Measurements from ENCODE around the gene SMIM5.

SMIM5 gene

GRCh38 chr17:75666959-75667790 is 33.9 kb downstream of the SMIM5 start, which contains the start of the genes RECQL5 and SAP30BP:
Gene RECQL5 (minus strand): TSS chr17:75667154. CDS start chr17:75666557, 597 bp downstream.
Gene SAP30BP (plus strand): TSS chr17:75667338. CDS start chr17:75667373, 35 bp downstream.
- Histone ChIP-seq H3K9me3 (replicated peaks; ENCODE audit: insufficient read depth, low read length) (no peaks in the 10 kb centered on the region), H3F3A (ENCODE audit: insufficient read depth, low read length) (peaks cover 17% of the 10 kb centered on the region; the same call in 1 of the 2 replicates), H3K36me3 (replicated peaks; ENCODE audit: insufficient read depth, low read length) (peaks cover 12% of the 10 kb centered on the region), H3K27me3 (replicated peaks; ENCODE audit: insufficient read depth, low read length) (no peaks in the 10 kb centered on the region), H3K9ac (ENCODE audit: low read length) (peak within 1 kb of the TSS; percentile 84), H4K20me1 (ENCODE audit: insufficient read depth, low read length) (no peaks in the 10 kb centered on the region), H3K79me2 (ENCODE audit: low read length) (peaks cover 67% of the 10 kb centered on the region), H3K27ac (ENCODE audit: low read length) (peak within 1 kb of the TSS; percentile 47; the same call in 1 of the 2 replicates), H3K9me2 (replicated peaks; ENCODE audit: insufficient read depth, low read length) (no peaks in the 10 kb centered on the region), H3K4me3 (ENCODE audit: low read length) (peak within 1 kb of the TSS; percentile 88), H3K4me2 (ENCODE audit: low read depth, low read length) (peak within 1 kb of the TSS; percentile 85), H3K4me1 (ENCODE audit: low read length) (peaks cover 29% of the 10 kb centered on the region), H2AFZ (ENCODE audit: low read length) (peak within 1 kb of the TSS; percentile 66)
- DNase-seq: peak; percentile 98
- TF ChIP-seq EZH2phosphoT487 (IDR thresholded peaks at IDR 0.05; ENCODE audit: low read length) (no peak), EZH2 (optimal IDR thresholded peaks at IDR 0.05; ENCODE audit: low read depth, low read length) (no peak), CTCF (IDR thresholded peaks at IDR 0.05; ENCODE audit: low read length) (no peak)

GRCh38 chr17:75667825-75668224 is 34.6 kb downstream of the SMIM5 start:
- Histone ChIP-seq H3K9ac (ENCODE audit: low read length) (peak overlapping the region; percentile 84), H3K4me2 (ENCODE audit: low read depth, low read length) (peak overlapping the region; percentile 85), H3K36me3 (replicated peaks; ENCODE audit: insufficient read depth, low read length) (peaks cover 12% of the 10 kb centered on the region), H3K4me1 (ENCODE audit: low read length) (peaks cover 29% of the 10 kb centered on the region), H3K27me3 (replicated peaks; ENCODE audit: insufficient read depth, low read length) (no peaks in the 10 kb centered on the region), H3K9me3 (replicated peaks; ENCODE audit: insufficient read depth, low read length) (no peaks in the 10 kb centered on the region), H3F3A (ENCODE audit: insufficient read depth, low read length) (peaks cover 17% of the 10 kb centered on the region; the same call in 1 of the 2 replicates), H3K9me2 (replicated peaks; ENCODE audit: insufficient read depth, low read length) (no peaks in the 10 kb centered on the region), H4K20me1 (ENCODE audit: insufficient read depth, low read length) (no peaks in the 10 kb centered on the region), H2AFZ (ENCODE audit: low read length) (no peak overlapping the region), H3K4me3 (ENCODE audit: low read length) (peak overlapping the region; percentile 88), H3K79me2 (ENCODE audit: low read length) (peaks cover 70% of the 10 kb centered on the region), H3K27ac (ENCODE audit: low read length) (peak overlapping the region; percentile 47; the same call in 1 of the 2 replicates)
- no peak for DNase-seq
- TF ChIP-seq EZH2 (optimal IDR thresholded peaks at IDR 0.05; ENCODE audit: low read depth, low read length) (no peak), CTCF (IDR thresholded peaks at IDR 0.05; ENCODE audit: low read length) (no peak), EZH2phosphoT487 (IDR thresholded peaks at IDR 0.05; ENCODE audit: low read length) (no peak)

GRCh38 chr17:75668489-75668888 is 35.3 kb downstream of the SMIM5 start:
- no peaks in the 10 kb centered on the region for H3K9me2 ChIP-seq (replicated peaks; ENCODE audit: insufficient read depth, low read length)
- H2AFZ ChIP-seq (ENCODE audit: low read length): no peak overlapping the region
- H3K27ac ChIP-seq (ENCODE audit: low read length): no peak overlapping the region
- H3F3A ChIP-seq (ENCODE audit: insufficient read depth, low read length): peaks cover 17% of the 10 kb centered on the region; the same call in 1 of the 2 replicates
- no peaks in the 10 kb centered on the region for H3K27me3 ChIP-seq (replicated peaks; ENCODE audit: insufficient read depth, low read length)
- DNase-seq: no peak
- no peak for TF ChIP-seq CTCF (IDR thresholded peaks at IDR 0.05; ENCODE audit: low read length)
- TF ChIP-seq EZH2 (optimal IDR thresholded peaks at IDR 0.05; ENCODE audit: low read depth, low read length): no peak
- TF ChIP-seq EZH2phosphoT487 (IDR thresholded peaks at IDR 0.05; ENCODE audit: low read length): no peak
- peaks cover 27% of the 10 kb centered on the region for H3K4me1 ChIP-seq (ENCODE audit: low read length)
- no peaks in the 10 kb centered on the region for H4K20me1 ChIP-seq (ENCODE audit: insufficient read depth, low read length)
- no peaks in the 10 kb centered on the region for H3K9me3 ChIP-seq (replicated peaks; ENCODE audit: insufficient read depth, low read length)
- H3K79me2 ChIP-seq (ENCODE audit: low read length): peaks cover 70% of the 10 kb centered on the region
- peaks cover 12% of the 10 kb centered on the region for H3K36me3 ChIP-seq (replicated peaks; ENCODE audit: insufficient read depth, low read length)
- peak overlapping the region; percentile 88; the same call in 1 of the 2 replicates for H3K4me3 ChIP-seq (ENCODE audit: low read length)
- peak overlapping the region; percentile 84; the same call in 1 of the 2 replicates for H3K9ac ChIP-seq (ENCODE audit: low read length)
- peak overlapping the region; percentile 85 for H3K4me2 ChIP-seq (ENCODE audit: low read depth, low read length)

Data from MM.1S (cell line).